MCF 10A (cell line): ENCODE results near the gene HS6ST2. TPM values are rescaled to one million over a fixed set of nuclear protein-coding genes. Genes with fewer than 3 reads are reported as not detected.

Source experiments
- BruUV-seq: library from RNA; stranded (reverse); fragments of 400-500 nt; replicated peaks from 2 replicates; lab custom pipeline; 2021; lab: Mats Ljungman, UMichigan
- CTCF ChIA-PET: fragments of 300-600 bp; sonication (Branson Sonifier 250); formaldehyde crosslinking; extraction: SDS; loops from one replicate; lab custom pipeline; 2021; ENCODE audit warnings: antibody characterized with exemption, inconsistent platforms; lab: Yijun Ruan, JAX
- POLR2A ChIA-PET: fragments of 300-600, 350-650 bp; sonication (Branson Sonifier 250); formaldehyde crosslinking; extraction: SDS; loops from one replicate; lab custom pipeline; 2020; ENCODE audit warnings: antibody characterized with exemption, inconsistent platforms; lab: Yijun Ruan, JAX
- DNase-seq: peaks from one replicate; pipeline ENCODE4 v3.0.0-alpha.2; 2018; ENCODE audit not compliant: unreplicated experiment
- H3K27ac Mint-ChIP-seq: one replicate; pipeline ENCODE4 v1.8.0; 2022; ENCODE audit warnings: mild to moderate bottlenecking, low read depth, mixed read lengths; ENCODE audit not compliant: unreplicated experiment
- H3K27me3 Mint-ChIP-seq: one replicate; pipeline ENCODE4 v1.8.0; 2022; ENCODE audit warnings: mixed read lengths; ENCODE audit not compliant: insufficient read depth, unreplicated experiment
- H3K36me3 Mint-ChIP-seq: one replicate; pipeline ENCODE4 v1.8.0; 2022; ENCODE audit warnings: mild to moderate bottlenecking, moderate library complexity, mixed read lengths; ENCODE audit not compliant: insufficient read depth, unreplicated experiment
- H3K4me1 Mint-ChIP-seq: one replicate; pipeline ENCODE4 v1.8.0; 2022; ENCODE audit warnings: mixed read lengths; ENCODE audit not compliant: insufficient read depth, unreplicated experiment
- H3K4me3 Mint-ChIP-seq: one replicate; pipeline ENCODE4 v1.8.0; 2022; ENCODE audit warnings: mild to moderate bottlenecking, moderate library complexity, mixed read lengths; ENCODE audit not compliant: unreplicated experiment
- H3K9me3 Mint-ChIP-seq: one replicate; pipeline ENCODE4 v1.8.0; 2022; ENCODE audit warnings: mixed read lengths; ENCODE audit not compliant: unreplicated experiment
- intact Hi-C: fragments of 100-400 bp; cut with micrococcal nuclease; formaldehyde crosslinking; loops from 2 replicates; pipeline ENCODE4 v1.14.1; 2022
- total RNA-seq: library from RNA; stranded (reverse); gene quantifications from 2 replicates; pipeline ENCODE4 v1.2.3, GENCODE V29; 2022
- TF ChIP-seq, protein P1 (sequence below): fragments of 200-600 bp; IDR thresholded peaks from one replicate; pipeline ENCODE4 v1.8.0; 2022; ENCODE audit warnings: antibody characterized with exemption, mild to moderate bottlenecking; ENCODE audit not compliant: unreplicated experiment

The HS6ST2 gene
- total RNA-seq, 1 experiment from 2014 or later = 26.1 TPM

- POLR2A ChIA-PET = no interaction called here
- Mint-ChIP-seq H3K27me3 (peaks cover 73% of the 10 kb centered on the region), H3K4me1 (no peaks in the 10 kb centered on the region), H3K27ac (no peak overlapping the region), H3K36me3 (no peaks in the 10 kb centered on the region), H3K4me3 (no peak overlapping the region), H3K9me3 (no peaks in the 10 kb centered on the region)
- BruUV-seq = no TSS peak
- intact Hi-C loops = no loop called here
- TF ChIP-seq, protein P1, sequence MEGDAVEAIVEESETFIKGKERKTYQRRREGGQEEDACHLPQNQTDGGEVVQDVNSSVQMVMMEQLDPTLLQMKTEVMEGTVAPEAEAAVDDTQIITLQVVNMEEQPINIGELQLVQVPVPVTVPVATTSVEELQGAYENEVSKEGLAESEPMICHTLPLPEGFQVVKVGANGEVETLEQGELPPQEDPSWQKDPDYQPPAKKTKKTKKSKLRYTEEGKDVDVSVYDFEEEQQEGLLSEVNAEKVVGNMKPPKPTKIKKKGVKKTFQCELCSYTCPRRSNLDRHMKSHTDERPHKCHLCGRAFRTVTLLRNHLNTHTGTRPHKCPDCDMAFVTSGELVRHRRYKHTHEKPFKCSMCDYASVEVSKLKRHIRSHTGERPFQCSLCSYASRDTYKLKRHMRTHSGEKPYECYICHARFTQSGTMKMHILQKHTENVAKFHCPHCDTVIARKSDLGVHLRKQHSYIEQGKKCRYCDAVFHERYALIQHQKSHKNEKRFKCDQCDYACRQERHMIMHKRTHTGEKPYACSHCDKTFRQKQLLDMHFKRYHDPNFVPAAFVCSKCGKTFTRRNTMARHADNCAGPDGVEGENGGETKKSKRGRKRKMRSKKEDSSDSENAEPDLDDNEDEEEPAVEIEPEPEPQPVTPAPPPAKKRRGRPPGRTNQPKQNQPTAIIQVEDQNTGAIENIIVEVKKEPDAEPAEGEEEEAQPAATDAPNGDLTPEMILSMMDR = no peak
- no peak for DNase-seq
- CTCF ChIA-PET = interaction anchor here (0.5 to 5.7 kb wide), 5 partner anchors 10 to 105 kb away, joined by 3 to 26 read pairs (median 3); no protein-coding TSS in a partner anchor
Measured at GRCh38 chrX:132750331-132751062, 207.9 kb downstream of the HS6ST2 start.

DNA sequence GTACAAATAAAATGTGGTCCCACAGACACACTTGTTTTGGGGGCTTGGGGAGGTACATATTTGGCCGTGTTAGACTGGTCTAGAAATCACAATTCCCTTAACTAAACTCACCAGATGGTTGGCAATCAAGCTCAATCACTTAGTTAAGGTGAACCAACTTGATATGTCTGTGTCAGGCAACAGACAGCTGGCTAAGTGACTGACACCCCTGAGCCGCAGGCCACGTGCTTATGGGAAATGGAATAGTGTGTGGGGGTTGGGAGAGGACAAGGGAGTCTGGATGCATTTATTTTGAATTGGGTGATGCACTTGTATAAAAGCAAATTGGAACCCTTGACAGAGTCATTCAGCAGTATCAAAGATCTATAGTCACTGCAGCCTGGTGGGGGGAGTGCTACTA is 209.0 kb downstream of the HS6ST2 start:
- intact Hi-C loops = no loop called here
- no peaks in the 10 kb centered on the region for H3K4me1 Mint-ChIP-seq
- DNase-seq = no peak
- H3K27me3 Mint-ChIP-seq = peaks cover 84% of the 10 kb centered on the region
- TF ChIP-seq, protein P1 = no peak
- H3K36me3 Mint-ChIP-seq = no peaks in the 10 kb centered on the region
- POLR2A ChIA-PET = no interaction called here
- no peaks in the 10 kb centered on the region for H3K9me3 Mint-ChIP-seq
- CTCF ChIA-PET = interaction anchor here (0.6 to 5.7 kb wide), 2 partner anchors 9 to 294 kb away, joined by 3 to 26 read pairs; no protein-coding TSS in a partner anchor
- H3K27ac Mint-ChIP-seq = no peak overlapping the region
- BruUV-seq = no TSS peak
- H3K4me3 Mint-ChIP-seq = no peak overlapping the region

DNA sequence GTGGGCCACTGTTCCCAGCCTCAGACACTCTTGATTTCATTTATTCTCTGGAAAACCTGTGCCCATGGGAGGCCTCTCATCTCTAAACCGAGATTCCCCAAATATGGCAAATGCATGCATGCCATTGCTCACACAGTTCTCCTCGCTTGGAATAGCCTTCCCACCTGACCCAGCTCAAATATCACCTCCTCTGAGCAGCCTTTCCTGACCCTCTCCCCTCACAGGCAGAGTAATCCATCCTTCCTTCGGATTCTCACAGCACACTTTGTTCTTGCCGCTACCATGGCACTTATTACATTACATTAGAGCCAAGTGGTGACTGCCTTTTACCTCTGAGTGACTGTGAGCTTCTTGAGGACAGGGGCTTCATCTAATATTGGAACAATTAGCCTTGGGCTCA is 209.5 kb downstream of the HS6ST2 start:
- intact Hi-C loops = no loop called here
- TF ChIP-seq, protein P1 = no peak
- no peaks in the 10 kb centered on the region for H3K4me1 Mint-ChIP-seq
- CTCF ChIA-PET = interaction anchor here (5.7 kb wide), 1 partner anchor 9 kb away, joined by 26 read pairs; no protein-coding TSS in a partner anchor
- no peak for DNase-seq
- no peak overlapping the region for H3K27ac Mint-ChIP-seq
- H3K36me3 Mint-ChIP-seq = no peaks in the 10 kb centered on the region
- H3K27me3 Mint-ChIP-seq = peaks cover 85% of the 10 kb centered on the region
- H3K4me3 Mint-ChIP-seq = no peak overlapping the region
- BruUV-seq = no TSS peak
- no peaks in the 10 kb centered on the region for H3K9me3 Mint-ChIP-seq
- POLR2A ChIA-PET = no interaction called here

GRCh38 chrX:132748268-132748667 is 210.2 kb downstream of the HS6ST2 start:
- no peak overlapping the region for H3K27ac Mint-ChIP-seq
- intact Hi-C loops = no loop called here
- ChIA-PET CTCF (interaction anchor here (5.7 kb wide), 1 partner anchor 8 kb away, joined by 26 read pairs; no protein-coding TSS in a partner anchor), POLR2A (no interaction called here)
- H3K9me3 Mint-ChIP-seq = no peaks in the 10 kb centered on the region
- no peak for DNase-seq
- no peaks in the 10 kb centered on the region for H3K36me3 Mint-ChIP-seq
- H3K4me3 Mint-ChIP-seq = no peak overlapping the region
- no peaks in the 10 kb centered on the region for H3K4me1 Mint-ChIP-seq
- BruUV-seq = no TSS peak
- H3K27me3 Mint-ChIP-seq = peaks cover 78% of the 10 kb centered on the region
- TF ChIP-seq, protein P1 = no peak
